ENCODE results near the gene SCTR. TPM values are rescaled to one million over a fixed set of nuclear protein-coding genes. Genes with fewer than 3 reads are reported as not detected.

The SCTR gene
- total and polyA plus RNA-seq, 2 of the 13 experiments (the other 11 are each of a cell fraction or from before 2014, with no cell fraction given): not detected

DNA sequence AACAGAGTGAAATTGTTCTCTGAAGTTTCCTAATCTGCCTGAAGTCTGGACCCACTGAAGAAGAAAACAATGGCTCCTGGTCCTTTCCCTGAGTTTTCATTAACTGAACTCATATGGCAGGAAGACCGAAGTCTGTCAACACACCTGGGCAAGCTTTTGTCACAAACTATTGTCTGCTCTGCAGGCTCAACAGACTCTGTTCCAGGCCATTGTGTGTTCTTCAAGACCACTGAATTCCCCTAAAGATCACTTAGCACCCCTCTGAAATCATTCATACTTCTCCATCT lies 99.2 kb downstream of the SCTR start (continued):
- TF ChIP-seq, protein P1, sequence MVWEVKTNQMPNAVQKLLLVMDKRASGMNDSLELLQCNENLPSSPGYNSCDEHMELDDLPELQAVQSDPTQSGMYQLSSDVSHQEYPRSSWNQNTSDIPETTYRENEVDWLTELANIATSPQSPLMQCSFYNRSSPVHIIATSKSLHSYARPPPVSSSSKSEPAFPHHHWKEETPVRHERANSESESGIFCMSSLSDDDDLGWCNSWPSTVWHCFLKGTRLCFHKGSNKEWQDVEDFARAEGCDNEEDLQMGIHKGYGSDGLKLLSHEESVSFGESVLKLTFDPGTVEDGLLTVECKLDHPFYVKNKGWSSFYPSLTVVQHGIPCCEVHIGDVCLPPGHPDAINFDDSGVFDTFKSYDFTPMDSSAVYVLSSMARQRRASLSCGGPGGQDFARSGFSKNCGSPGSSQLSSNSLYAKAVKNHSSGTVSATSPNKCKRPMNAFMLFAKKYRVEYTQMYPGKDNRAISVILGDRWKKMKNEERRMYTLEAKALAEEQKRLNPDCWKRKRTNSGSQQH (CRISPR knock-in tag; IDR thresholded peaks at IDR 0.05; ENCODE audit: low read depth): no peak
- TF ChIP-seq GATAD2A (CRISPR knock-in tag; IDR thresholded peaks at IDR 0.05) (peak; percentile 68; the same call in 1 of the 2 replicates), KDM5B (CRISPR knock-in tag; IDR thresholded peaks at IDR 0.05; ENCODE audit: borderline replicate concordance) (no peak), ZNF564 (CRISPR knock-in tag; IDR thresholded peaks at IDR 0.05) (no peak), HOXA5 (CRISPR knock-in tag; IDR thresholded peaks at IDR 0.05) (no peak), FOXA1 (IDR thresholded peaks at IDR 0.05) (no peak), FOXA1 (CRISPR knock-in tag; IDR thresholded peaks at IDR 0.05) (peak; percentile 32; the same call in 1 of the 2 replicates), ZBTB7B (CRISPR knock-in tag; IDR thresholded peaks at IDR 0.05) (no peak; the same call in 1 of the 2 replicates), GFI1 (CRISPR knock-in tag; IDR thresholded peaks at IDR 0.05; ENCODE audit: borderline replicate concordance) (no peak), TSC22D2 (CRISPR knock-in tag; IDR thresholded peaks at IDR 0.05; ENCODE audit: borderline replicate concordance) (no peak), ZNF230 (CRISPR knock-in tag; IDR thresholded peaks at IDR 0.05) (no peak), PRMT3 (CRISPR knock-in tag; IDR thresholded peaks at IDR 0.05; ENCODE audit: borderline replicate concordance, low read depth) (no peak), NCOA2 (CRISPR knock-in tag; IDR thresholded peaks at IDR 0.05) (peak; percentile 58; the same call in 1 of the 2 replicates), DR1 (CRISPR knock-in tag; IDR thresholded peaks at IDR 0.05) (no peak)
- TF ChIP-seq, protein P2, sequence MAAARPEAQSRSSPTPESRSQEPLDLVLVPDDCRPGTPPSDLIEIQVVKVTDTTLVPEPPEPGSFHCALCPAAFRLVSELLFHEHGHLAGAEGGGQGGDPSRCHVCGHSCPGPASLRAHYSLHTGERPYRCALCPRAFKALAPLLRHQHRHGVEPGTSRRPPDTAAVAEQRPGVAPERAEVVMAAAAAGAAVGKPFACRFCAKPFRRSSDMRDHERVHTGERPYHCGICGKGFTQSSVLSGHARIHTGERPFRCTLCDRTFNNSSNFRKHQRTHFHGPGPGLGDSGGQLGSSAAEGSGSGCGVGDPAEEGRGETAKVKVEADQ (CRISPR knock-in tag; IDR thresholded peaks at IDR 0.05; ENCODE audit: borderline replicate concordance): no peak
- TF ChIP-seq, protein P3, sequence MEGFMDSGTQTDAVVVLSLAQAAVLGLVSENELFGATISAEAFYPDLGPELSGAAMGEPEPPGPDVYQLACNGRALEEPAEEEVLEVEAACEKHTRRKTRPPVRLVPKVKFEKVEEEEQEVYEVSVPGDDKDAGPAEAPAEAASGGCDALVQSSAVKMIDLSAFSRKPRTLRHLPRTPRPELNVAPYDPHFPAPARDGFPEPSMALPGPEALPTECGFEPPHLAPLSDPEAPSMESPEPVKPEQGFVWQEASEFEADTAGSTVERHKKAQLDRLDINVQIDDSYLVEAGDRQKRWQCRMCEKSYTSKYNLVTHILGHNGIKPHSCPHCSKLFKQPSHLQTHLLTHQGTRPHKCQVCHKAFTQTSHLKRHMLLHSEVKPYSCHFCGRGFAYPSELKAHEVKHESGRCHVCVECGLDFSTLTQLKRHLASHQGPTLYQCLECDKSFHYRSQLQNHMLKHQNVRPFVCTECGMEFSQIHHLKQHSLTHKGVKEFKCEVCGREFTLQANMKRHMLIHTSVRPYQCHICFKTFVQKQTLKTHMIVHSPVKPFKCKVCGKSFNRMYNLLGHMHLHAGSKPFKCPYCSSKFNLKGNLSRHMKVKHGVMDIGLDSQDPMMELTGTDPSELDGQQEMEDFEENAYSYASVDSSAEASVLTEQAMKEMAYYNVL (CRISPR knock-in tag; IDR thresholded peaks at IDR 0.05; ENCODE audit: borderline replicate concordance): peak; percentile 63; the same call in 1 of the 2 replicates
- TF ChIP-seq, protein P4, sequence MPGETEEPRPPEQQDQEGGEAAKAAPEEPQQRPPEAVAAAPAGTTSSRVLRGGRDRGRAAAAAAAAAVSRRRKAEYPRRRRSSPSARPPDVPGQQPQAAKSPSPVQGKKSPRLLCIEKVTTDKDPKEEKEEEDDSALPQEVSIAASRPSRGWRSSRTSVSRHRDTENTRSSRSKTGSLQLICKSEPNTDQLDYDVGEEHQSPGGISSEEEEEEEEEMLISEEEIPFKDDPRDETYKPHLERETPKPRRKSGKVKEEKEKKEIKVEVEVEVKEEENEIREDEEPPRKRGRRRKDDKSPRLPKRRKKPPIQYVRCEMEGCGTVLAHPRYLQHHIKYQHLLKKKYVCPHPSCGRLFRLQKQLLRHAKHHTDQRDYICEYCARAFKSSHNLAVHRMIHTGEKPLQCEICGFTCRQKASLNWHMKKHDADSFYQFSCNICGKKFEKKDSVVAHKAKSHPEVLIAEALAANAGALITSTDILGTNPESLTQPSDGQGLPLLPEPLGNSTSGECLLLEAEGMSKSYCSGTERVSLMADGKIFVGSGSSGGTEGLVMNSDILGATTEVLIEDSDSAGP (CRISPR knock-in tag; IDR thresholded peaks at IDR 0.05; ENCODE audit: borderline replicate concordance): no peak
- TF ChIP-seq, protein P5, sequence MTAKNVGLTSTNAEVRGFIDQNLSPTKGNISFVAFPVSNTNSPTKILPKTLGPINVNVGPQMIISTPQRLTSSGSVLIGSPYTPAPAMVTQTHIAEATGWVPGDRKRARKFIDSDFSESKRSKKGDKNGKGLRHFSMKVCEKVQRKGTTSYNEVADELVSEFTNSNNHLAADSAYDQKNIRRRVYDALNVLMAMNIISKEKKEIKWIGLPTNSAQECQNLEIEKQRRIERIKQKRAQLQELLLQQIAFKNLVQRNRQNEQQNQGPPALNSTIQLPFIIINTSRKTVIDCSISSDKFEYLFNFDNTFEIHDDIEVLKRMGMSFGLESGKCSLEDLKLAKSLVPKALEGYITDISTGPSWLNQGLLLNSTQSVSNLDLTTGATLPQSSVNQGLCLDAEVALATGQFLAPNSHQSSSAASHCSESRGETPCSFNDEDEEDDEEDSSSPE (CRISPR knock-in tag; IDR thresholded peaks at IDR 0.05): no peak
- TF ChIP-seq, protein P6, sequence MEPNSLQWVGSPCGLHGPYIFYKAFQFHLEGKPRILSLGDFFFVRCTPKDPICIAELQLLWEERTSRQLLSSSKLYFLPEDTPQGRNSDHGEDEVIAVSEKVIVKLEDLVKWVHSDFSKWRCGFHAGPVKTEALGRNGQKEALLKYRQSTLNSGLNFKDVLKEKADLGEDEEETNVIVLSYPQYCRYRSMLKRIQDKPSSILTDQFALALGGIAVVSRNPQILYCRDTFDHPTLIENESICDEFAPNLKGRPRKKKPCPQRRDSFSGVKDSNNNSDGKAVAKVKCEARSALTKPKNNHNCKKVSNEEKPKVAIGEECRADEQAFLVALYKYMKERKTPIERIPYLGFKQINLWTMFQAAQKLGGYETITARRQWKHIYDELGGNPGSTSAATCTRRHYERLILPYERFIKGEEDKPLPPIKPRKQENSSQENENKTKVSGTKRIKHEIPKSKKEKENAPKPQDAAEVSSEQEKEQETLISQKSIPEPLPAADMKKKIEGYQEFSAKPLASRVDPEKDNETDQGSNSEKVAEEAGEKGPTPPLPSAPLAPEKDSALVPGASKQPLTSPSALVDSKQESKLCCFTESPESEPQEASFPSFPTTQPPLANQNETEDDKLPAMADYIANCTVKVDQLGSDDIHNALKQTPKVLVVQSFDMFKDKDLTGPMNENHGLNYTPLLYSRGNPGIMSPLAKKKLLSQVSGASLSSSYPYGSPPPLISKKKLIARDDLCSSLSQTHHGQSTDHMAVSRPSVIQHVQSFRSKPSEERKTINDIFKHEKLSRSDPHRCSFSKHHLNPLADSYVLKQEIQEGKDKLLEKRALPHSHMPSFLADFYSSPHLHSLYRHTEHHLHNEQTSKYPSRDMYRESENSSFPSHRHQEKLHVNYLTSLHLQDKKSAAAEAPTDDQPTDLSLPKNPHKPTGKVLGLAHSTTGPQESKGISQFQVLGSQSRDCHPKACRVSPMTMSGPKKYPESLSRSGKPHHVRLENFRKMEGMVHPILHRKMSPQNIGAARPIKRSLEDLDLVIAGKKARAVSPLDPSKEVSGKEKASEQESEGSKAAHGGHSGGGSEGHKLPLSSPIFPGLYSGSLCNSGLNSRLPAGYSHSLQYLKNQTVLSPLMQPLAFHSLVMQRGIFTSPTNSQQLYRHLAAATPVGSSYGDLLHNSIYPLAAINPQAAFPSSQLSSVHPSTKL (CRISPR knock-in tag; IDR thresholded peaks at IDR 0.05): peak; percentile 65
